Prostate gland (tissue), 2 donors: Measurements from ENCODE around the gene AGXT2.

Experiments used
- CTCF ChIP-seq, 4 experiments: fragments of 200-600 bp in 2 of 4; fragments of 450-650 bp in 2 of 4; sonication (generic) in 2 of 4; IDR thresholded peaks; 1 replicate in 3 of 4; 2 replicates in 1 of 4; pipeline ENCODE4 v1.5.1; 2016 to 2019; ENCODE audit warnings: antibody characterized with exemption in 4 of 4, mild to moderate bottlenecking in 2 of 4, moderate library complexity in 2 of 4
- POLR2A ChIP-seq: fragments of 450-650 bp; IDR thresholded peaks from one replicate; pipeline ENCODE4 v1.6.1; 2016; ENCODE audit warnings: antibody characterized with exemption, mild to moderate bottlenecking

- TF ChIP-seq CTCF (IDR thresholded peaks at IDR 0.05) (no peak), POLR2A (no peak)
Measured at GRCh38 chr5:35009657-35010056, 38.1 kb downstream of the AGXT2 start.
